Fibroblast of lung (primary cell): Measurements from ENCODE around the gene OTOA. TPM values are rescaled to one million over a fixed set of nuclear protein-coding genes. Genes with fewer than 3 reads are reported as not detected.
"Not testable (repeated sequence)": the region's sequence is repeated elsewhere in the genome, so short reads cannot be mapped to it uniquely, and the experiment has no call there.

ENCODE experiments used
- DNase-seq, 2 donors: peaks; one replicate each; pipeline versions ENCODE4 v3.0.0 to v3.0.0-alpha.2; 2010; ENCODE audit warnings: low read depth in 2 of 2
- H2AFZ ChIP-seq: 2 replicates; pipeline ENCODE4 v1.5.1; 2012; ENCODE audit warnings: low read length, control low read depth, inconsistent platforms
- H3K27ac ChIP-seq: 2 replicates; pipeline ENCODE4 v1.5.1; 2011; ENCODE audit warnings: low read length, control low read depth; ENCODE audit not compliant: insufficient read depth
- H3K27me3 ChIP-seq: 2 replicates; pipeline ENCODE4 v1.5.1; 2011; ENCODE audit warnings: mild to moderate bottlenecking, low read length; ENCODE audit not compliant: control insufficient read depth, insufficient read depth
- H3K36me3 ChIP-seq: 2 replicates; pipeline ENCODE4 v1.5.1; 2011; ENCODE audit warnings: low read length; ENCODE audit not compliant: control insufficient read depth, insufficient read depth
- H3K4me1 ChIP-seq: 2 replicates; pipeline ENCODE4 v1.5.1; 2011; ENCODE audit warnings: low read length; ENCODE audit not compliant: control insufficient read depth, insufficient read depth; ENCODE audit errors: extremely low read depth
- H3K4me2 ChIP-seq: 2 replicates; pipeline ENCODE4 v1.5.1; 2011; ENCODE audit warnings: low read length, control low read depth; ENCODE audit not compliant: insufficient read depth; ENCODE audit errors: extremely low read depth
- H3K4me3 ChIP-seq, 4 experiments: fragments of 200-600 bp in 1 of 4; sonication (generic) in 1 of 4; replicated peaks in 1 of 4; 2 replicates each; pipeline ENCODE4 v1.5.1; 2011 to 2016; ENCODE audit warnings: low read length in 4 of 4, low read depth in 3 of 4, mild to moderate bottlenecking in 3 of 4, control low read depth in 2 of 4, inconsistent platforms in 1 of 4, mixed read lengths in 1 of 4; ENCODE audit not compliant: insufficient read depth in 1 of 4; ENCODE audit errors: control extremely low read depth in 1 of 4
- H3K79me2 ChIP-seq: 2 replicates; pipeline ENCODE4 v1.5.1; 2012; ENCODE audit warnings: mild to moderate bottlenecking, low read length, inconsistent platforms; ENCODE audit not compliant: control insufficient read depth, insufficient read depth
- H3K9ac ChIP-seq: 2 replicates; pipeline ENCODE4 v1.5.1; 2011; ENCODE audit warnings: mild to moderate bottlenecking, low read length, control low read depth; ENCODE audit not compliant: insufficient read depth
- H3K9me3 ChIP-seq: 2 replicates; pipeline ENCODE4 v1.5.1; 2012; ENCODE audit warnings: low read depth, low read length; ENCODE audit not compliant: control insufficient read depth, insufficient read depth
- H4K20me1 ChIP-seq: 2 replicates; pipeline ENCODE4 v1.5.1; 2011; ENCODE audit warnings: low read length; ENCODE audit not compliant: control insufficient read depth, insufficient read depth; ENCODE audit errors: extremely low read depth
- CTCF ChIP-seq, 2 donors: IDR thresholded peaks in 1 of 2; conservative IDR thresholded peaks in 1 of 2; 1 replicate in 1 of 2; 2 replicates in 1 of 2; pipeline ENCODE4 v1.5.1; 2011 to 2012; ENCODE audit warnings: low read length in 2 of 2, control low read depth in 1 of 2, inconsistent platforms in 1 of 2, low read depth in 1 of 2, mild to moderate bottlenecking in 1 of 2
- EZH2 ChIP-seq: IDR thresholded peaks from 2 replicates; pipeline ENCODE4 v1.5.1; 2012; ENCODE audit warnings: low read length, control low read depth, mild to moderate bottlenecking; ENCODE audit errors: missing control alignments
- polyA plus RNA-seq, 2 donors: library from polyadenylated mRNA; depleted of rRNA in 1 of 2; stranded (reverse) in 1 of 2; unstranded in 1 of 2; fragments of >200 nt; gene quantifications; 2 replicates each; pipeline ENCODE4 v1.2.1, GENCODE V29; 2011 to 2012; ENCODE audit warnings: missing spikeins in 1 of 2
- total RNA-seq: library from RNA; depleted of rRNA; stranded (reverse); fragments of >200 nt; gene quantifications from 2 replicates; pipeline ENCODE4 v1.2.1, GENCODE V29; 2014

OTOA gene
- total and polyA plus RNA-seq, 2 donors (not counting 1 experiment from before 2014, with no cell fraction given), result 0.17 TPM; not detected in 1

DNA sequence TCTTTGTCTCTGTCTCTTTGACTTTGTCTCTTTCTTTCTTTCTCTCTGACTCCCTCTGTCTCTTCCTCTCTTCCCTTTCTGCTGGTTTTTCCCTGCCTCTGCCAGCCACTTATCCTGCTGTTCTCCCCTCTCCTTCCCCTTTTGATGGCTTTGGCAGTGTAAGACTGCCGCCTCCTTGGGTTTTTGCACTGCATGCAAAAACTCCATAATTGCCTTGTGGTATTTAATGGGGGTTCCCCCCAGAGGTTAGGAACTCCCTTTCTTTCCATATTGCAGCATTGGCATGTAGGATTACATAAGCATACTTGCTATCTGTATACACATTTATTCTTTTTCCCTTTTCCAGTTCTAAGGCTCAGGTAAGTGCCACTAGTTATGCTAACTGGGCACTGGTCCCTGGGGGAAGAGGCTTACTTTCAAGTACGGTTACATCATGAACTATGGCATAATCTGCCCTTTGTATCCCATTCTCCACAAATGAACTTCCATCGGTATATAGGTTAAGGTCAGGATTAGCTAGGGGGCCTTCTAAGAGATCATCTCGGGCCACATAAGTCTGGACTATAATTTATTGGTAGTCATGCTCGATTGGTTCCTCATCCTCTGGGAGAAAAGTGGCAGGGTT is 31.7 kb upstream of the OTOA start:
- H3K9ac ChIP-seq, H3K27me3 ChIP-seq, H3K36me3 ChIP-seq, H3K4me3 ChIP-seq, H4K20me1 ChIP-seq, H3K79me2 ChIP-seq, DNase-seq, H3K9me3 ChIP-seq, H3K27ac ChIP-seq, H3K4me2 ChIP-seq, H2AFZ ChIP-seq: not testable (repeated sequence)
- H3K4me1 ChIP-seq, result peaks cover 13% of the 10 kb centered on the region

GRCh38 chr16:21634216-21634615 is 29.6 kb upstream of the OTOA start:
- no peak overlapping the region for H3K9ac ChIP-seq
- no peaks in the 10 kb centered on the region for H4K20me1 ChIP-seq
- no peak overlapping the region for H3K4me2 ChIP-seq
- H3K4me3 ChIP-seq, result no peak overlapping the region
- peaks cover 1% of the 10 kb centered on the region for H3K36me3 ChIP-seq
- DNase-seq, result no peak
- no peak overlapping the region for H2AFZ ChIP-seq
- no peak for TF ChIP-seq CTCF (conservative IDR thresholded peaks at IDR 0.05 in 1 of 2, IDR thresholded peaks at IDR 0.05 in 1 of 2; ENCODE audit: low read depth in 1 of 2, low read length in 2 of 2)
- H3K9me3 ChIP-seq, result no peaks in the 10 kb centered on the region
- peaks cover 5% of the 10 kb centered on the region for H3K4me1 ChIP-seq
- no peak overlapping the region for H3K27ac ChIP-seq
- H3K27me3 ChIP-seq, result no peaks in the 10 kb centered on the region
- no peaks in the 10 kb centered on the region for H3K79me2 ChIP-seq

DNA sequence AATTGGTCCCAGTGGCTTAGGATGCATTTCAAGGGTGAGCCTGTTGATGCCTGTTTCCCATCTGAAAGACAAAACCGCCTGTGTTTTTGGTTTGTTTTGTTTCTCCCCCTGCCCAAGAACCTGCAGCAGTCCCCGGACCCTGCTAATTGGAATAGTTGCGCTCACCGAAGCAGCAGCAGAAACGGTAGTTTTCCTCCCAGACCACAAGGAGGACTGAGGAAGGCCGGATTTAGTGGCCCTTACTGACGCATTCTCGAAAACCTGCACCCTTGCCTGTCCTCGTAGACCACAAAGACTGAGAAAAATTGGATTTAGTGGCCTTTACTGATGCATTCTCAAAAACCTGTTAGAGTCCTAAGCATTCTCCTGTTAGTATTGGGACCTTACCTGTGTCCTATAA is 28.1 kb upstream of the OTOA start:
- not testable (repeated sequence) for H3K27me3 ChIP-seq, H2AFZ ChIP-seq, H3K9me3 ChIP-seq, H3K27ac ChIP-seq, H3K36me3 ChIP-seq, H4K20me1 ChIP-seq, H3K4me1 ChIP-seq, H3K79me2 ChIP-seq, H3K9ac ChIP-seq, H3K4me3 ChIP-seq, DNase-seq, H3K4me2 ChIP-seq

- Histone ChIP-seq H3K4me2 (no peak overlapping the region), H3K79me2 (peaks cover 2% of the 10 kb centered on the region), H2AFZ (no peak overlapping the region), H3K27me3 (no peaks in the 10 kb centered on the region), H3K27ac (no peak overlapping the region), H3K4me1 (peaks cover 4% of the 10 kb centered on the region), H3K36me3 (no peaks in the 10 kb centered on the region), H4K20me1 (no peaks in the 10 kb centered on the region), H3K9me3 (no peaks in the 10 kb centered on the region), H3K4me3 (no peak overlapping the region), H3K9ac (no peak overlapping the region)
- DNase-seq, result no peak
- TF ChIP-seq EZH2 (no peak), CTCF (conservative IDR thresholded peaks at IDR 0.05 in 1 of 2, IDR thresholded peaks at IDR 0.05 in 1 of 2; ENCODE audit: low read depth in 1 of 2, low read length in 2 of 2) (no peak)
These were observed 26.5 kb upstream of the OTOA start for GRCh38 chr16:21637032-21637968.
